Kidney tubule cell (primary cell): Measurements from ENCODE around the gene PCDHB11.
"Not testable (repeated sequence)": the region's sequence is repeated elsewhere in the genome, so short reads cannot be mapped to it uniquely, and the experiment has no call there.

Experiments
- DNase-seq: peaks from one replicate; pipeline ENCODE4 v3.0.0-alpha.2; 2018; ENCODE audit warnings: low spot score

PCDHB11 gene

DNA sequence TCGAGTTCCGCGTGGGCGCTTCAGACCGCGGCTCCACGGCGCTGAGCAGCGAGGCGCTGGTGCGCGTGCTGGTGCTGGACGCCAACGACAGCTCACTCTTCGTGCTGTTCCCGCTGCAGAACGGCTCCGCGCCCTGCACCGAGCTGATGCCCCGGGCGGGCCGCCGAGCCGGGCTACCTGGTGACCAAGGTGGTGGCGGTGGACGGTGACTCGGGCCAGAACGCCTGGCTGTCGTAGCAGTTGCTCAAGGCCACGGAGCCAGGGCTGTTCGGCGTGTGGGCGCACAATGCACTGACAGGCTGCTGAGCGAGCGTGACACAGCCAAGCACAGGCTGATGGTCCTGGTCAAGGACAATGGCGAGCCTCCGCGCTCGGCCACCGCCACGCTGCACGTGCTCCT lies 42.1 kb downstream of the PCDHB11 start:
- no peak for DNase-seq

DNA sequence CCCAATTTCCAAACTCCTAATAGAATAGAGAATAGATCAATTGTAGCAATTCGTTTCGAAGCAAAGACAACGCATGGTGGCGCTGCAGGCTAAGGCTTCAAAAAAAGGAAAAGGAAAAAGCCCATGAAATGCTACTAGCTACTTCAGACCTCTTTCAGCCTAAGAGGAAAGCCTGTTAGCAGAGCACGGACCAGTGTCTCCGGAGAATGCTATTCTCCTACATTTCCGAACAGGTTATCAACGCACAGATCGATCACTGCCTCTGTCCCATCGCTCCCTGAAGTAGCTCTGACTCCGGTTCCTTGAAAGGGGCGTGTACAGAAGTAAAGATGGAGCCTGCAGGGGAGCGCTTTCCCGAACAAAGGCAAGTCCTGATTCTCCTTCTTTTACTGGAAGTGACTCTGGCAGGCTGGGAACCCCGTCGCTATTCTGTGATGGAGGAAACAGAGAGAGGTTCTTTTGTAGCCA lies 45.9 kb downstream of the PCDHB11 start, which contains the start of gene PCDHB15:
TSS of gene PCDHB15 (plus strand) at position 146 of the 468 bp plus-strand sequence. CDS start at position 330, 184 bp downstream.
- DNase-seq, result peak; percentile 12

DNA sequence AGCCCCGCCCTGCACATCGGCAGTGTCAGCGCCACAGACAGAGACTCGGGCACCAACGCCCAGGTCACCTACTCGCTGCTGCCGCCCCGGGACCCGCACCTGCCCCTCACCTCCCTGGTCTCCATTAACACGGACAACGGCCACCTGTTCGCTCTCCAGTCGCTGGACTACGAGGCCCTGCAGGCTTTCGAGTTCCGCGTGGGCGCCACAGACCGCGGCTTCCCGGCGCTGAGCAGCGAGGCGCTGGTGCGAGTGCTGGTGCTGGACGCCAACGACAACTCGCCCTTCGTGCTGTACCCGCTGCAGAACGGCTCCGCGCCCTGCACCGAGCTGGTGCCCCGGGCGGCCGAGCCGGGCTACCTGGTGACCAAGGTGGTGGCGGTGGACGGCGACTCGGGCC lies 47.5 kb downstream of the PCDHB11 start:
- not testable (repeated sequence) for DNase-seq

DNA sequence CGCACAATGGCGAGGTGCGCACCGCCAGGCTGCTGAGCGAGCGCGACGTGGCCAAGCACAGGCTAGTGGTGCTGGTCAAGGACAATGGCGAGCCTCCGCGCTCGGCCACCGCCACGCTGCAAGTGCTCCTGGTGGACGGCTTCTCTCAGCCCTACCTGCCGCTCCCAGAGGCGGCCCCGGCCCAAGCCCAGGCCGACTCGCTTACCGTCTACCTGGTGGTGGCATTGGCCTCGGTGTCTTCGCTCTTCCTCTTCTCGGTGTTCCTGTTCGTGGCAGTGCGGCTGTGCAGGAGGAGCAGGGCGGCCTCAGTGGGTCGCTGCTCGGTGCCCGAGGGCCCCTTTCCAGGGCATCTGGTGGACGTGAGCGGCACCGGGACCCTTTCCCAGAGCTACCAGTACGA lies 48.0 kb downstream of the PCDHB11 start:
- DNase-seq, result not testable (repeated sequence)

DNA sequence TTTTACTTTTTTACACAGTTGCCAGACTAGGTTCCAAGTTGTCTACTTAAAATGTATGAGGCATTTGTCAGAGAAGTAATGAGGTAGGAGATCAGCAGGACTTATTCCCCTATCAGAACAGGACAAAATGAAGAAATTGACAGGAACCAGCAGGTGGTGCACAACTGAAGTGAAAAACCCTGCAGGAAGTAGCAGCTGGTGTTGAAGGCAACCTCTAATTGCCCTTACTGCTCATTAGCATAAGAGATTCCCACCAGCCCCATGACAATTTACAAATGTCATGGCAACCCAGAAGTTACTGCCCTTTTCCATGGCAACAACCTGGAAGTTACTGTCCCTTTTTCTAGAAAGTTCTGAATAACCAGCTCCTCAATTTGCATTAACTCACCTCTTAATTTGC lies 51.1 kb downstream of the PCDHB11 start:
- DNase-seq, result no peak
